M059J (cell line): ENCODE measurements around the gene PHYKPL. TPM values are rescaled to one million over a fixed set of nuclear protein-coding genes. Genes with fewer than 3 reads are reported as not detected.
"Not testable (repeated sequence)": the region's sequence is repeated elsewhere in the genome, so short reads cannot be mapped to it uniquely, and the experiment has no call there.

Experiments used
- DNase-seq: peaks from one replicate; pipeline ENCODE4 v3.0.0-alpha.2; 2012; ENCODE audit warnings: low read depth
- total RNA-seq: library from RNA; depleted of rRNA; stranded (reverse); fragments of >200 nt; shearing (Covaris generic); gene quantifications from 2 replicates; pipeline ENCODE4 v1.2.3, GENCODE V29; 2014

PHYKPL gene
- total RNA-seq, 1 experiment from 2014 or later = 7.8 TPM

DNA sequence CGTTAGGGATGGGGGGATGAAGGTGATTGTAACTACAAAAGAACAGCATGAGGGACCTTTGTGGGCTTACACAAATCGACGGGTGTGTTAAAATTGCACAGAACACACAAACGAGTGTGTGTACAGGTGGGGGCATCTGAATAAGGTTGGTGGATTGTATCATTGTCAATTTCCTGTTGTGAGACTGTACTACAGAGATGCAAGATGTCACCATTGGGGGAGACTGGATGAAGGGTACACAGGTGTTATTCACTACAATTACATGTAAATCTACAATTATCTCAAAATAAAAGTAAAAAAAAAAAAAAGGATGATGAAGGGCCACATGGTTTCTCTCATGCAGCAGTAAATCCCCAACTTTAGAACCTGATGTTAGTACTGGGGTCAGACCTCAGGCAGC is 31.4 kb upstream of the PHYKPL start:
- DNase-seq = no peak

DNA sequence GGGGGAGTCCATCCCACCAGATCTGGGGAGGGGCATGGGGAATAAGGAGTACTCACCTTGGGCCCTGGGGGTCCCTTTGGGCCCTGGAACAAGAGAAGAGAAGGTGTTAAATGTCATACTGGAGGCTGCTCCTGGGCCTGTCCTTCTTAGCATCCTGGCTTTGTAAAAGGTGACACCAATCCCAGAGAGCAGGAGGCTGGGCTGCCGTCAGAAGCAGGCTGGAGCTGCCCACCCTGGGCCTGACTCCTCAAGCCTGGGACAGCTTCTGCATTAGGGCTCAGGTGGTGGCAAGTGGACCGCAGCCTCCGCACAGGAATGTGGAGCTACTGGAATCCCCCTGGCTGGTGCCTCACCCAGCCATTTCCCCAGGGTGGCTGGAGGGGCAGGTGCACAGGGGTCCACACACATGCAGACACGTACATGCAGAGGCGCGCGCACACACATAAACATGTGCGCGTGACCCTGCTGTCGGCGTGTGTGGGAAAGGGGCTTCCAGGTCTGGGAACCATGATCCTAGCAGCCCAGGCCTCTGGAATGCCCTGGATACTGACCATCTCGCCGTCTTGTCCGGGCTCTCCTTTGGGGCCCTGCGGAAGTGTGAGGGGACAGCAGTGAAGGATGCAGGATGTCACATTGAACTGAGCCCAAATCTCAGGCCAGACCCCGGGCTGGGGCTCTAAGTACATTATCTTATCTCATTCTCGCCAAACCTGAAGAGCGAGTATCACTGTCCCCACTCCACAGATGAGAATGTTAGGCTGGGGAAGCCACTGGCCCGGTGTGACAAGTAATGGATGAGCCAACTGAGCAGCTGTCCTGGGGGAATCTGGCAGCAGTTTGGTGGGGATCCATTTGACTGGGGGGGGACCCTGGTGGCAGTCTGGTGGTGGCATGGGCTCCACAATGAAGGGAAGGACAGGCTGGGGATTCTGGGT is 29.3 kb upstream of the PHYKPL start:
- DNase-seq = no peak

DNA sequence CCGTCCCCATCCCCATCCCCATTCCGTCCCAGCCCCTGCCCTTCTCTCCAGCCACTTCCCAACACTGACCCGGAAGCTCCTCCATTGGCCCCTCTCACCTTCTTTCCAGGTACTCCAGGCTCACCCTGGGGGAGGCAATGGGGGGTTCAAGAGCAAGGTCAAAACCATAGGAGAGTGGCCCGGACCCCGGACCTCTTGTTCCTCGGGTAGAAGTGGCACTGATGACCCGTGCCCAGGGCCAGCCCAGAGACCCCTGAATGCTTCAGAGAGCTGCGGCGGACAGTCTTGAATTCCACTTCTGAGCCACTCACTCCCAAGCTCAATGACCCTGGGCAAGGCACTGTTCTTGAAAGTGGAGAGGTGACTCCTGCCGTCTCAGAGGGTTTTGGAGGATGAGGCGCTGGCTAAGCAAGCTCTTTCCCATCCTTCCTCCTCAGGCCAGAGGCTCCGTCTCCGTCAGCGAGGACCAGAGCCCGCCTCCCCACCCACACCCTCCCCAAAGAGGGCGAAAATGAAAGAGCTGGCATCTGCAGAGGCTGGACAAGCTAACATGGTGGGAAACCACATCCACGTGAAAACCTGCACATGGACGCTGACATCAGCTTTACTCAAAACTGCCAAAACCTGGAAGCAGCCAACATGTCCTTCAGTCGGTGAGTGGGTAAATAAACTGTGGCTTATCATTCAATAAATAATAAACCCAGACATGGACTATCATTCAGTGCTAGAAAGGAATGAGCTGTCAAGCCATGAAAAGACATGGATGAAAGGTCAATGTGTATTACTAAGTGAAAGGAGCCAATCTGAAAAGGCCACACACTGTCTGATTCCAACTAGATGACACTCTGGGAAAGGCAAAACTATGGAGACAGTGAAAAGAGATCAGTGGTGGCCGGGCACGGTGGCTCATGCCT is 27.3 kb upstream of the PHYKPL start:
- peak; percentile 18 for DNase-seq

DNA sequence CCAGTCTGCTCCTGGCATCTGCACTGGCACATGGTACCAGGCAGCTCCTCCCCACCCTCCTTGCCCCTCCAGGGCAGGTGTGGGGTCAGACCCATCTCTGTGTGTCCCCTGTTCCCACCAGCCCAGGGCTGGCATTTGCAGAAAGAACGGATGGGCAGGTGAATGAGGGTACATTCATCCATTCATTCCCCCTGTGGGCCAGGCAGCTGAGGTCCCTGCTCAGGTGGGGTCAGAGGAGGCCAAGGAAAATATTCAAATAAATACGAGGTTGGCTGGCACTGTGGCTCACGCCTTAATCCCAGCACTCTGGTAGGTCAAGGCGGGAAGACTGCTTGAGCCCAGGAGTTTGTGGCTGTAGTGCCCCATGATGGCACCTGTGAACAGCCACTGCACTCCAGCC is 25.0 kb upstream of the PHYKPL start:
- DNase-seq = no peak

DNA sequence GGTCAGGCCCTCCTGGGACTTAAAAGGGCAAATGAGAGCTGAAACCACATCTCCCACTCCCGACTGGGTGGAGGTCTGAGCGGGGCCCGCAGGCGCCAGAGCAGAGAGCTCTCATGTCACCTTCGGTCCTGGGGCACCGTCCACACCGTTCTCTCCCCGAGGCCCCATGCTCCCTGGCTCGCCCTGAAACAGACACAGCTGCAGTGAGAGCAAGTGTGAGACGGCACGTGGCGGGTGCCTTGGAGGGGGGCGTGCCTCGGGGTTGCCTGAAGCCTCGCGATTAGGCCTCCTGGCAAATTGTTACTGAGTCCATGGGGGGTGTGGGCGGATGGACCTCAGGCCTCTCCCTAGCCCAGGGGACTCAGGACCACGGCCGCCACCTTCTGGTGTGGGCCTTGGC is 24.1 kb upstream of the PHYKPL start:
- no peak for DNase-seq

DNA sequence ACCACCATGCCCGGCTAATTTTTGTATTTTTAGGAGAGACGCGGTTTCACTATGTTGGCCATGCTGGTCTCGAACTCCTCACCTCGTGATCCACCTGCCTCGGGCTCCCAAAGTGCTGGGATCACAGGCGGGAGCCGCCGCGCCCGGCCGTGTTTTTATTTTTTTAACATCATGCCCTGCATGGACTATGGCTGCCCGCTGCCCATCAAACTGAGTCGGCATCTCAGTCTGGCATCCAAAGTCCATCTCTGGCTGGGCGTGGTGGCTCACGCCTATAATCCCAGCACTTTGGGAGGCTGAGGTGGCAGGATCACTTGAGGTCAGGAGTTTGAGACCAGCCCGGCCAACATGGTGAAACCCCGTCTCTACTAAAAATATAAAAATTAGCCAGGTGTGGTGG is 21.0 kb upstream of the PHYKPL start:
- not testable (repeated sequence) for DNase-seq

DNA sequence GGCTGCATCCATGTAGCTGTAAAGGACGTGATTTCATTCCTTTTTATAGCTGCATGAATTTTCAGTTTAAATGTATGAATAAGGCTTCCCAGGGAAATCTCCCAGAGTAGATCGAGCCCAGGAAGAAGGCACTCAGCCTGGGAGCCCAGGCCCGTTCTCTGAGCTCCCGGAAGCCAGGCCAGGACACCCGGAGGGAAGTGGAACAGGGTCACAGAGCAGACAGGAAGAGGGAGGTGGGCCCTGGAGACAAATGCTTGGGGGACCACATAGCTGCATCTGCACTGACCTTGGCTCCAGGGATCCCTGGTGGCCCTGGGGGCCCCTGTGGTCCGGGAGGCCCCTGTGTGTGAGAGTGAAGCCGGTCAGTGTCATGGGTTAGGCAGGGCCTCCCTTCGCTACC is 19.7 kb upstream of the PHYKPL start:
- no peak for DNase-seq

DNA sequence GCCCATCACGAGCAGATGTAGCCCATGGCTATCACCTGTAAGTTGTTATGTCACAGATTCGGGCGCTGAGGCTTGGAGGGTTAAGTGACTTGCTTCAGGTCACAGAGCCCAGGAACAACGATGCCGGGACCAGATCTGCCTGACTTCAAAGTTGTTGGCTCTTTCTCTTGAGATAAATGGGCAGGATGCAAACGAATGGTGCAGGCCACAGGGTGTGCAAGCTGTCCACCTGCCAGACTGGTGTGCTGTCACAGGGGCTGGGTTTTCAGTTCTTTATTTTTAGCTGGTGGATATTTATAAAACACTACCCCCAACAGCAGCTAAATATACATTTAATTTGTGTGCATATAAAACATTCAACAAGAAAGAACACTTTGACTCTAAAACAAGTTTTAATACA is 17.7 kb upstream of the PHYKPL start:
- DNase-seq = no peak

DNA sequence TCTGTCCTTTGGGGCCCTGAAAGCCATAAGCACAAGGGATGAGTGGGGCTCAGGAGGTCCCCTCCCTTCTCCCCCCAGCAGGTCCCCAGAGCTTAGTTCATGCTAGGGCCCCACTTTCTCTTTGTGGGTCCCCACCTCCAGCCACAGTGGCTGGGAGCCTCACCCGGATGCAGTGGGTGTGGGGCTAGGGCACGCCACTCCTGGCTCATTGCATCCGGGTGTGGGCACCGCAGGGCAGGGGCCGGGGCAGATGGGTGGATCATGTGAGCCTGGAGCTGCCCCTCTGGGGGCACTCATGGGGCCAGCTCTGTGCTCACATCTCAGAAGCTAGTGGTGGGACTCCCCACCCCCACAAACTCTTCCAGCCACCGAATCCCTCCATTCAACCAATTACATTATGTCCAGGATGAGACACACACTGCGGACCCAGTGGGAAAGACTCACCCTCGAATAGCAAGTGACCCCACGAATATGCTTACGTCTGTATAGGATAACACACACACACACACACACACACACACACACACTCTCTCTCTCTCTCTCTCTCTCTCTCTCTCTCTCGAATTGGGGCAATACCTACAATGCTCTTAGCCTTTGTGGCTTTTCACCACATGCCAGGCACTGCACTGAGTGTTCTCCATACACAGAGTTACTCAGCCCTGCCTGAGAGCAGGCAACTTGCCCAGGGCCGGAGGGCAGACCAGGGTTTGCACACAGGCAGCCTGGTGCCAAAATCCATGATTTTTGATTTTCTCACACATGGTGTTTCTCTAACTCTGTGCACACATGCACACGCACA is 16.8 kb upstream of the PHYKPL start:
- peak; percentile 81 for DNase-seq

DNA sequence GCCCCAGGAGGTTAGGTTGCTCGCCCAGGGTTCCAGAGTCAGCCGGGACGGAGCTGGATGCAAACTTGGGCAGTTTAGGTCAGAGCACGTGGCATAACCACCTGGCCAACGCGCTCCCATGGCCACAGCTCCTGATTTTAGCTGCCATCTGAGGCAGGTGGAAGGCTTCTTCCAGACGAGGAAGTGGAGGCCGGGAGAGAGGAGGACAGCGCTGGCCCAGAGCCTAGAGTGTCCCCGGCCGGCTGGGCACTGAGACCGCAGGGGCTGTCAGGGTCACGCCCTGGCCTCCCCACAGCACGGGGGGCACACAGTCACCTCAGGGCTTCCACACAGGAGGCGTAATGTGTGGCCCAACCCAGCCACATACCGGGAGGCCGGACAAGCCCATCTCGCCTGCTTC is 16.1 kb upstream of the PHYKPL start:
- no peak for DNase-seq

DNA sequence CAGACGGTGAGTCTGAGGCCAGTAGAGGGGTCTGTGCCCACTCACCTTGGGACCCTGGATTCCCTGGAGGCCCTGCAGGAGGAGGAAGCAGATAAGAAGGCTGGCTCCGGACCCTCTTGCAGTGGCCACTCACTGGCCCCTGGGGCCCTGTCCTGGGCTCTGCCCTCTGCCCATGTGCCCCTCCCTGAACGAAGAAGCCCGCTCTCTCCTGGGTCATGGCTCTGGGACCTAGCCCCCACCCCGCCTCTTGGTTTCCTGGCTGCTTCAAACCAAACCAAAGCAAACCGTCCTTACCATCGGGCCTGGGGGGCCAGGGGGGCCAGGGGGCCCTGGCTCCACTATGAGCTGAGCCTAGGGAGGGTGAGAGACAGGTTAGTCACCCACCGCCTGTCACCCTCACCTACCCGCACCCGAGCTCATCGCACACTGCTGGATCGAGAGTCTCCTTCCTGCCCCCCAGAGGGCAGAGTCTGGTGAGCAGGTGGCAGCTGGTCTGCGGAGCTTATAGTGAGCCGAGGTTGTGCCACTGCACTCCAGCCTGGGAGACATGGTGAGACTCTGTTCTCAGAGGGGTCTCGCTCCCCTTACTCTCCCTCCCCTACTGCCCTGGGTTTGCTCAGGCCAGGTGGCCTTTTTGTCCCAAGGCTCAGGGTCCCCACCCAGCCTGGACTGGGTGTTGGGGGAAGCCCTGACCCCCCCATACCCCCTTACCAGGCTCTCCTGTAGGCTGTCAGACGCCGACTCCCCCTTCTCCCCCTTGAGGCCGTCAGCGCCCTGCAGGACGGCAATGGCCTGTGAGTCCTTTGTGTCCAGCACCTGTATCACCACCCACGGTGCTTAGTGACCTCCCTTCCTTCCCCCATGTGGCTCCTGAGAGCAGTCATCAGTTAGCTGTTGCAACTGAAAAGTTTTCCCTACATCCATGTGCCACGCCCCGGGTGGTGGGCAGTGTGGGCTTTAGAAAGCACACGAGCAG is 15.2 kb upstream of the PHYKPL start:
- DNase-seq = no peak

DNA sequence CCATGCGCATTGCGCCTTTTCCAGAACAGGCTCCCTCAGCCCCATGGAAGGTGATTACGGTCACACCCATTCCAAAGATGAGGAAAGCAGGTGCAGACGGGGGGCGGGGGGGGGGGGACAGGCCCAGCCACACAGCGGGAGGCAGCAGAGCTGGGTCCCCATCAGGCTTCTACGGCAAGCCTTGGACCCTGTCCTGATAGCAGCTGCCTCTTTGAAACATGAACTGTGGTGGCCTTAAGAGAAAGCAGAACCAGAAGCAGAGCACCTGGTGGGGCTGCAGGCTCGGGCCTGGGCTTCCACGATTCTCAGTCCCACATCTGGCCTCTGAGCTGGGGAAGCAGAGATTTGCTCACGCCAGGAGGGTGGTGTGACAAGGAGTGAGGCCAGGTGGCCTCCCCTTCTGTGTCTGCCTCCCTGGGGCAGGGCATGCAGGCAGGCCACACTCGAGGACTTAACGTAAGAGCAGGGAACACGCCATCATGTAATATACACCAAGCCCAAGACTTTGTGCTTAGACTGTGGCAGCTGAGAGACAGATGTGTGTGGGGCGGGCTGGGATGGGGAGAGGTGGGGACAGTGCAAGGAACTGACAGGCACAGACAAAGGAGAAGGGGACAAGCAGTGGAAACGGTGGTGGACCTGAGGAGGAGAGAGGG is 14.2 kb upstream of the PHYKPL start:
- DNase-seq = no peak

DNA sequence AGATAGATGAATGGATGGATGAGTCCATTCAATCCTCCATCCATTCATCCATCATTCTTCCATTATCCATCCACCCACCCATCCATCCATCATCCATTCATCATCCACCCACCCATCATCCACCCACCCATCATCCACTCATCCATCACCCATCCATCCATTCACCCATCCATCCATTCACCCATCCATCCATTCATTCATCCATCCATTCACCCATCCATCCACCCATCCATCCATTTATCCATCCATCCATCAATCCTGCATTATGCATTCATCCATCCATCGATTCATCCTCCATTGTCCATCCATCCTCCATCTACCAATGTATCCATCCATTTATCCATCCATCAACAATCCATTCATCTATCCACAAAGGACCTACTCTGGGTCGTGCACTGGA is 12.8 kb upstream of the PHYKPL start:
- no peak for DNase-seq

DNA sequence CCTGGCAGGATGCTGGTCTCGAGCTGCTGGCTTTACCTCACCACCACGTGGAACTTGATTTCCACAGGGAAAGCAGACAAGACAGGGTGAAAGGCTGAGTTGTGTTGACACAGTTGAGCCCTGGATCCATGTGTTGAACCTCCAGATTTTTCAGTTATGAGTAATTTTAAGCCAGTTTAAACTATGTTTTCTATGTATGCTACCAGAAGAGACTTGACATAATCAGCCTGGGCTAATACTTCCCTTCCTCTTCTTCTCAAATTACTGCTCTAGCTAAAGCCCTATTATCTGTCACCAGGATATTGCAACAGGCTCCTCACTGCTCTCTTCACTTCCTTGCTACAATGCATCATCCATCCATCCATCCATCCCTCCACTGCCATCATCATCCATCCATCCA is 12.0 kb upstream of the PHYKPL start:
- DNase-seq = no peak

DNA sequence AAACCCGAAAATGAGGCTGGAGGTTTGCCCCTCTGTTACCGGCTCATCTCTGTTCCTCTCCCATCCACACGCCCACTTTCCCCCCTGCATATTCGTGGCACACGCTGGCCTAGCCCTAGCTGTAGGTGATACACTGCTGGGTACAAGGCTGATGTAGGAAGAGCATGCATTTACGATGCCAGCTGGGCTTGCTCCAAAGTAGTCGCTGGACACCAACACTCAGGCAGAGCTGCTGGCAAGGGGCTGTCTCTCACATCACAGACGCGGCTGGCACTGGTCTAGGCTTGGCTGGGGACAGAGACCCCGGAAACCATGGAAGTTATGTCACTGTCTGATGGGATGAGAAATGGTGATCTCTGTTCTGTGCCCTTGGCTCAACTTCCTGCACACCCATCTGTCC is 9.8 kb upstream of the PHYKPL start:
- DNase-seq = no peak

DNA sequence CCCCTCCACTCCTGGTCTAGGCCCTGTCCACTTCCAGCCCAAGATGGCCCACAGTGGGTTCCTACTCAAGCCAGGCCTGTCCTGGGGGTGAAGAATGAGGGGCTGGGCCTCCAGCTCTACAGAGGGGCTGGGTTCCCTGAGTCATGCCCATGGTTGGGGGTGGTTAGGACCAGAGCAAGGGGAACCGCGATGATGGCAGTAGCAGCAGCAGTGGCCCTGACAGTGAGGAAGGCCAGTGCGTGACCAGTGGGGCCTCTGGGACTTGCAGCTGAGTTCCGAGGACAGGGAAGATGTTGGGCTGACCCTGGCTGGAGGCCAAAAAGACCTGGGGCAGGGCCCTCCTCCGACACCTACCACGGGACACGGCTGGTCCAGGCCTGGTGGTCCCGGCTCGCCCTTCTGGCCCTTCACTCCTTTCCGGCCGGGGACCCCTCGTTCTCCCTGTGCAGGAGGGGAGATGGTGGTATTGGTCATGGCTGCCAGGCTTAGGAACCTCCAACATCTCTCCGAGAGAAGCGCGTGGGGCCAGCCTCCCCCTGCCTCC is 9.2 kb upstream of the PHYKPL start:
- DNase-seq = no peak

DNA sequence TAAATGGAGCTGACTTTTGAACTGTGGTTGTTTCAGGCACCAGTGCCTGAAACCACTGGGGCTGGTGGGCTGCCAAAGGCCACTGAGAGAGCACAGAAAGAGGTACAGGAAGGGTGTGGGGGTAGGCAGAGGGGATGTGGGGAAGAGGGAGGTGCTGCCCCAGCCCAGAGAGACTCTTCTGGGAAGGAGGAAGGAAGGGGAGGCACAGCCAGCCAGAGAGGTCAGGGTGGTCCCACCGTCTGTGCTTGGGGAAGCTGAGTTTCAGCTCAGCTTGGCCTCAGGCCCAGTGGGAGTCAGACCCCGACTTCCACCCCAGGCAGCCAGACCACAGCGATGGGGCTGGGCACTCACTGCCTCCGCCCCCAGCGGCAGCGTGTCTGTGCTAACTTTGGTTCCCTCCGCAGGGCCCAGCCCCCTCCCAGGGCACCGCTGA is 8.6 kb upstream of the PHYKPL start:
- DNase-seq = no peak

DNA sequence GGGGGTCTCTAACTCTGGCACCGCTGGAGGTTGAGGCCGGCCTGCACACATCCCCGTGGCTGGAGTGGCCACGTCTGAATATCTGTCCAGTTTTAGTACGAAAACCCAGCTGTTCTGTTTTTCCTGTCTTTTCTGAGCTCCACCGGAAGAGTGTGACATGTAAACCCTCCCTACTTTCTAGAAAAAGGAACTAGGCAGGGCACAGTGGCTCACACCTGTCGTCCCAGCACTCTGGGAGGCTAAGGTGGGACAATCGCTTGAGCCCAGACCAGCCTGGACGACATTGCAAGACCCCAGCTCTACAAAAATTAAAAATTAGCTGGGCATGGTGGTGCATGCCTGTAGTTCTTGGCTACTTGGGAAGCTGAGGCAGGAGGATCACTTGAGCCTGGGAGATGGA is 8.2 kb upstream of the PHYKPL start:
- DNase-seq = no peak

DNA sequence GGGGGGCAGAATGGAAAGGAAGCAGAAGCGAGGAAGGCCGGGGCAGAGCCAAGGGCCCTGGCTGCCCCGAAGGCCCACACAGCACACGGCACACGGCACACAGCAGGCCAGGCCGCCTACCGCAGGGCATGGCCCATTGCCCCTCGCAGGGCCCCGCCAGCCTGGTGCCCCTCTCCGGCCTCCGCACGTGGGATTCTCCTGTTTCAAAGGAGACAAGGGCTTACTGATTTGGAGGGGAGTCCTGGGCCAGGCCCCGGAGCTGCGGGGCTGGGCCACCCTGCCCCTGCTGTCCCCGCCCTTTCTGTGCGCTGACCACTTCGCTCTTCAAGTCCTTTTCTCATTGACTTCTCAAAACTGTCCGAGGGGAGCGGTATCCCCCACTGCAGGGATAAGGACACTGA is 7.7 kb upstream of the PHYKPL start:
- DNase-seq = no peak
